HCT116 (cell line): ENCODE measurements around the gene DIAPH3. TPM values are rescaled to one million over a fixed set of nuclear protein-coding genes. Genes with fewer than 3 reads are reported as not detected.

Experiments used
- ATAC-seq: fragments of 200-7000 bp; cut with Tn5 transposase; 2 replicates; pipeline ENCODE4 v1.9.1; 2020; ENCODE audit warnings: mild to moderate bottlenecking, moderate library complexity
- BruUV-seq: library from RNA; stranded (reverse); fragments of 400-500 nt; replicated peaks from 2 replicates; lab custom pipeline; 2021; lab: Mats Ljungman, UMichigan
- CTCF ChIA-PET: fragments of 300-600 bp; sonication (Branson Sonifier 250); formaldehyde crosslinking; loops from one replicate; lab custom pipeline; 2021; ENCODE audit warnings: antibody characterized with exemption; lab: Charles Lee
- POLR2A ChIA-PET: fragments of 300-600, 350-600 bp; sonication (Branson Sonifier 250); formaldehyde crosslinking; loops from one replicate; lab custom pipeline; 2021; ENCODE audit warnings: antibody characterized with exemption; lab: Charles Lee
- RAD21 ChIA-PET, 2 experiments: fragments of 300-600 bp; sonication (Branson Sonifier 250); formaldehyde crosslinking; loops; one replicate each; lab custom pipeline; 2023; ENCODE audit warnings: low total read pairs in 2 of 2; ENCODE audit not compliant: uncharacterized antibody in 2 of 2, unreplicated experiment in 2 of 2, low non-redundant PET in 1 of 2; lab: Charles Lee
- DNase-seq: peaks from one replicate; pipeline ENCODE4 v3.0.0-alpha.2; 2010; ENCODE audit warnings: low read depth, low spot score
- H2AFZ ChIP-seq: fragments of 200-600 bp; shearing (Covaris generic), sonication (generic); 2 replicates; pipeline ENCODE4 v1.6.1; 2017; ENCODE audit warnings: low read depth, mixed run types, mixed read lengths, antibody characterized with exemption, low read length; ENCODE audit not compliant: poor library complexity, severe bottlenecking
- H3K27ac ChIP-seq: 2 replicates; pipeline ENCODE4 v1.5.1; 2012; ENCODE audit warnings: low read depth, low read length
- H3K27me3 ChIP-seq: fragments of 200-600 bp; sonication (generic); 2 replicates; pipeline ENCODE4 v1.6.1; 2016; ENCODE audit warnings: mixed run types, low read length, mixed read lengths; ENCODE audit not compliant: insufficient read depth
- H3K36me3 ChIP-seq, 2 experiments: fragments of 200-500 bp in 1 of 2; fragments of 200-600 bp in 1 of 2; sonication (Bioruptor generic) in 1 of 2; sonication (generic) in 1 of 2; 2 replicates each; pipeline versions ENCODE4 v1.5.1 to v1.6.1; 2014 to 2016; ENCODE audit warnings: low read length in 2 of 2, inconsistent platforms in 1 of 2, mixed read lengths in 1 of 2, mixed run types in 1 of 2; ENCODE audit not compliant: insufficient read depth in 2 of 2, control insufficient read depth in 1 of 2
- H3K4me1 ChIP-seq, 2 experiments: fragments of 200-600 bp in 1 of 2; sonication (generic) in 1 of 2; 2 replicates each; pipeline versions ENCODE4 v1.5.1 to v1.6.1; 2012 to 2017; ENCODE audit warnings: low read length in 2 of 2, inconsistent platforms in 1 of 2, mild to moderate bottlenecking in 1 of 2, mixed read lengths in 1 of 2, mixed run types in 1 of 2, moderate library complexity in 1 of 2; ENCODE audit not compliant: insufficient read depth in 2 of 2, control insufficient read depth in 1 of 2
- H3K4me2 ChIP-seq: fragments of 200-600 bp; sonication (generic); 2 replicates; pipeline ENCODE4 v1.6.1; 2017; ENCODE audit warnings: mixed run types, low read length, mixed read lengths
- H3K4me3 ChIP-seq, 2 experiments: fragments of 200-600 bp in 1 of 2; sonication (generic) in 1 of 2; replicated peaks in 1 of 2; 2 replicates each; pipeline ENCODE4 v1.5.1; 2011 to 2016; ENCODE audit warnings: low read length in 2 of 2, control low read depth in 1 of 2, low read depth in 1 of 2, mild to moderate bottlenecking in 1 of 2, mixed read lengths in 1 of 2, mixed run types in 1 of 2
- H3K79me2 ChIP-seq: fragments of 200-600 bp; sonication (generic); 2 replicates; pipeline ENCODE4 v1.6.1; 2017; ENCODE audit warnings: mild to moderate bottlenecking, mixed run types, low read length, moderate library complexity, mixed read lengths; ENCODE audit not compliant: insufficient read depth
- H3K9ac ChIP-seq: fragments of 200-600 bp; sonication (generic); 2 replicates; pipeline ENCODE4 v1.6.1; 2016; ENCODE audit warnings: low read length, mixed read lengths
- H3K9me2 ChIP-seq: fragments of 200-600 bp; sonication (generic), shearing (Covaris generic); 2 replicates; pipeline ENCODE4 v1.6.1; 2017; ENCODE audit warnings: mixed run types, mild to moderate bottlenecking, moderate library complexity; ENCODE audit not compliant: insufficient read depth
- H3K9me3 ChIP-seq, 2 experiments: fragments of 200-500 bp in 1 of 2; fragments of 200-600 bp in 1 of 2; sonication (Bioruptor generic) in 1 of 2; sonication (generic) in 1 of 2; 2 replicates each; pipeline ENCODE4 v1.6.1; 2014 to 2017; ENCODE audit warnings: low read length in 2 of 2, mixed read lengths in 2 of 2, inconsistent platforms in 1 of 2, low read depth in 1 of 2, mild to moderate bottlenecking in 1 of 2, mixed run types in 1 of 2, moderate library complexity in 1 of 2; ENCODE audit not compliant: control insufficient read depth in 1 of 2, insufficient read depth in 1 of 2
- H4K20me1 ChIP-seq: fragments of 200-600 bp; sonication (generic), shearing (Covaris generic); 2 replicates; pipeline ENCODE4 v1.6.1; 2017; ENCODE audit warnings: mixed run types, mild to moderate bottlenecking, moderate library complexity; ENCODE audit not compliant: insufficient read depth
- ATF3 ChIP-seq: IDR thresholded peaks from 2 replicates; pipeline ENCODE4 v1.6.1; 2012
- CBX3 ChIP-seq: IDR thresholded peaks from 2 replicates; pipeline ENCODE4 v1.6.1; 2012; ENCODE audit warnings: low read depth
- CEBPB ChIP-seq: IDR thresholded peaks from 2 replicates; pipeline ENCODE4 v1.6.1; 2012; ENCODE audit warnings: low read depth
- EGR1 ChIP-seq: IDR thresholded peaks from 2 replicates; pipeline ENCODE4 v1.6.1; 2012; ENCODE audit warnings: low read depth
- ELF1 ChIP-seq: IDR thresholded peaks from 2 replicates; pipeline ENCODE4 v1.6.1; 2012; ENCODE audit warnings: low read depth, borderline replicate concordance
- EZH2 ChIP-seq: fragments of 200-600 bp; sonication (generic); IDR thresholded peaks from 2 replicates; pipeline ENCODE4 v1.6.1; 2017; ENCODE audit warnings: antibody characterized with exemption, mixed run types
- EZH2phosphoT487 ChIP-seq: fragments of 200-600 bp; IDR thresholded peaks from 2 replicates; pipeline ENCODE4 v1.6.1; 2018; ENCODE audit warnings: antibody characterized with exemption, borderline replicate concordance
- FOSL1 ChIP-seq: IDR thresholded peaks from 2 replicates; pipeline ENCODE4 v1.6.1; 2012; ENCODE audit warnings: low read depth
- JUND ChIP-seq: IDR thresholded peaks from 2 replicates; pipeline ENCODE4 v1.6.1; 2012
- POLR2A ChIP-seq: IDR thresholded peaks from 2 replicates; pipeline ENCODE4 v1.7.0; 2011; ENCODE audit warnings: borderline replicate concordance; ENCODE audit not compliant: insufficient read depth, insufficient read length; ENCODE audit errors: extremely low read depth
- POLR2AphosphoS5 ChIP-seq: IDR thresholded peaks from 2 replicates; pipeline ENCODE4 v1.6.1; 2011; ENCODE audit warnings: mild to moderate bottlenecking, low read depth, low read length, moderate library complexity
- RAD21 ChIP-seq: IDR thresholded peaks from 2 replicates; pipeline ENCODE4 v1.6.1; 2012; ENCODE audit warnings: low read depth, mild to moderate bottlenecking
- REST ChIP-seq: IDR thresholded peaks from 2 replicates; pipeline ENCODE4 v1.6.1; 2012; ENCODE audit warnings: low read depth
- SP1 ChIP-seq: IDR thresholded peaks from 2 replicates; pipeline ENCODE4 v1.6.1; 2012; ENCODE audit warnings: low read depth
- YY1 ChIP-seq: IDR thresholded peaks from 2 replicates; pipeline ENCODE4 v1.6.1; 2011; ENCODE audit warnings: low read length, low read depth, moderate library complexity, mild to moderate bottlenecking; ENCODE audit not compliant: insufficient replicate concordance; ENCODE audit errors: extremely low read depth
- ZBTB33 ChIP-seq: IDR thresholded peaks from 2 replicates; pipeline ENCODE4 v1.6.1; 2011; ENCODE audit warnings: mild to moderate bottlenecking, low read length, moderate library complexity; ENCODE audit not compliant: insufficient replicate concordance; ENCODE audit errors: extremely low read depth
- ZFX ChIP-seq: fragments of 450-650 bp; IDR thresholded peaks from 2 replicates; pipeline ENCODE4 v1.6.1; 2017
- ZNF274 ChIP-seq: fragments of 200-500 bp; sonication (Bioruptor generic); IDR thresholded peaks from 2 replicates; pipeline ENCODE4 v1.6.1; 2014; ENCODE audit warnings: mild to moderate bottlenecking, low read depth, low read length, inconsistent platforms
- intact Hi-C: fragments of 100-400 bp; cut with micrococcal nuclease; formaldehyde crosslinking; loops from 2 replicates; pipeline ENCODE4 v1.10.0; 2022
- total RNA-seq: library from RNA; stranded (reverse); gene quantifications from one replicate; pipeline ENCODE4 v1.2.1, GENCODE V29; 2021; ENCODE audit not compliant: unreplicated experiment

The DIAPH3 gene
- total RNA-seq, 1 experiment from 2014 or later, result 22.8 TPM

GRCh38 chr13:59721926-59722910 is 441.5 kb downstream of the DIAPH3 start (continued):
- no peak for TF ChIP-seq RAD21

GRCh38 chr13:59715611-59716010 is 448.1 kb downstream of the DIAPH3 start:
- Histone ChIP-seq H3K27ac (no peak overlapping the region), H3K9ac (no peak overlapping the region), H3K9me3 (no peaks in the 10 kb centered on the region), H3K27me3 (no peaks in the 10 kb centered on the region), H2AFZ (no peak overlapping the region), H3K4me1 (no peaks in the 10 kb centered on the region), H3K36me3 (no peaks in the 10 kb centered on the region), H3K9me2 (no peaks in the 10 kb centered on the region), H3K4me2 (no peak overlapping the region), H3K79me2 (no peaks in the 10 kb centered on the region), H3K4me3 (no peak overlapping the region), H4K20me1 (no peaks in the 10 kb centered on the region)
- ChIA-PET RAD21 (no interaction called here), CTCF (no interaction called here), POLR2A (no interaction called here)
- ATAC-seq (no peak), DNase-seq (no peak)
- TF ChIP-seq SP1 (no peak), JUND (no peak), ZNF274 (no peak), CEBPB (no peak), FOSL1 (no peak), REST (no peak), YY1 (no peak), POLR2AphosphoS5 (no peak), ZFX (no peak), CBX3 (no peak), EGR1 (no peak), ELF1 (no peak), EZH2 (no peak), ATF3 (no peak), ZBTB33 (no peak), EZH2phosphoT487 (no peak), POLR2A (no peak)
- intact Hi-C loops, result no loop called here
- no TSS peak for BruUV-seq
